Stimulated activated effector memory CD8-positive, alpha-beta T cell treated with anti-CD3 and anti-CD28 coated beads, Interleukin-12 subunit alpha, Interleukin-12 subunit beta, amount 100 ng/mL, for 72 hours (primary cell): ENCODE results near the gene SPATA2L.
"Not testable (repeated sequence)": the region's sequence is repeated elsewhere in the genome, so short reads cannot be mapped to it uniquely, and the experiment has no call there.

Experiments used
- ATAC-seq: fragments of 150-1000 bp; cut with Tn5 transposase; 2 replicates; pipeline ENCODE4 v1.10.0; 2021
- DNase-seq, 2 donors: peaks; one replicate each; pipeline ENCODE4 v3.0.0; 2021 to 2022; ENCODE audit warnings: low spot score in 2 of 2
- H3K27ac Mint-ChIP-seq: one replicate; pipeline ENCODE4 v1.8.0; 2022; ENCODE audit warnings: mild to moderate bottlenecking, mixed read lengths
- H3K36me3 Mint-ChIP-seq: one replicate; pipeline ENCODE4 v1.8.0; 2022; ENCODE audit warnings: mild to moderate bottlenecking, mixed read lengths
- H3K4me1 Mint-ChIP-seq: one replicate; pipeline ENCODE4 v1.8.0; 2022; ENCODE audit warnings: mixed read lengths
- H3K4me3 Mint-ChIP-seq: one replicate; pipeline ENCODE4 v1.8.0; 2022; ENCODE audit warnings: mild to moderate bottlenecking, mixed read lengths
- H3K9me3 Mint-ChIP-seq: one replicate; pipeline ENCODE4 v1.8.0; 2022; ENCODE audit warnings: mixed read lengths

Gene SPATA2L

DNA sequence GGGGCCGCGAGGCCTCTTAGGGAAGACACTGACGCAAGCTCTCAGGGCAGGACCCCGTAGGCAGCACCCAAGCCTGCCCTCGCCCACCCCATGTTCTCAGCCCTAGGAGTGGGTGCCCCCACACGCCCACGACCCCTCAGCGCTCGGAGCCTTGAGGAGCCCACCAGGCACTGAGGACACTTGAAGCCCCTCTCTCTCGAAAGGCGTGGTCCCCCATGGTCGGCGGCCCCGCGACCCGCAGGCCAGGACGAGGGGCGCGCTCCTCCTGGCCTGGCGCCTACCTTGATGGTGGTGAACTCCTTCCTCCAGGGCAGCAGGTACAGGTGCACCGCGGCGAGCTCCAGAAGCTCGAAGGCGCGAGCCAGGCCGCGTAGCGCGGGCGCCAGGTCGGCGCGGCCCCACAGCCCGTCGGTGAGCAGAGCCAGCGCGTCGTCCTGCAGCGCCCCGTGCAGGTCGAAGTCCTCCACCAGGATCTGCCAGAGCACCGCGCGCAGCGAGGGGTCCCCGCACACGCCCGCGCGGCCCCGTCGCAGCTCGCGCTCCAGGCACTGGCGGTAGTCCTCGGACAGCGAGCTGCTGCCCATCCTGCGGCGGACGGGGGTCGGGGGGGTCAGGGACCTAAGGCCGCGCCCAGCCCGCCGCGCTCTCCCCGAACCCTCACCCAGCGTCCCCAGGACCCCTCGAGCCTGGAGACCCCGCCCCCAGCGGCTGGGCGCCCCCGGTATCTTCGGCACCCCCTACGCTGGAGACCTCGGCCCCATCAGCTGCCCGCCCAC, 668 bp downstream of the SPATA2L start:
- ATAC-seq (peak; percentile 58), DNase-seq (peak in 1 of 2 donors; percentile 77)
- H3K4me3 Mint-ChIP-seq: peak overlapping the region; percentile 64
- peak overlapping the region; percentile 54 for H3K27ac Mint-ChIP-seq
- no peaks in the 10 kb centered on the region for H3K9me3 Mint-ChIP-seq
- H3K36me3 Mint-ChIP-seq: peaks cover 16% of the 10 kb centered on the region
- H3K4me1 Mint-ChIP-seq: peaks cover 26% of the 10 kb centered on the region

DNA sequence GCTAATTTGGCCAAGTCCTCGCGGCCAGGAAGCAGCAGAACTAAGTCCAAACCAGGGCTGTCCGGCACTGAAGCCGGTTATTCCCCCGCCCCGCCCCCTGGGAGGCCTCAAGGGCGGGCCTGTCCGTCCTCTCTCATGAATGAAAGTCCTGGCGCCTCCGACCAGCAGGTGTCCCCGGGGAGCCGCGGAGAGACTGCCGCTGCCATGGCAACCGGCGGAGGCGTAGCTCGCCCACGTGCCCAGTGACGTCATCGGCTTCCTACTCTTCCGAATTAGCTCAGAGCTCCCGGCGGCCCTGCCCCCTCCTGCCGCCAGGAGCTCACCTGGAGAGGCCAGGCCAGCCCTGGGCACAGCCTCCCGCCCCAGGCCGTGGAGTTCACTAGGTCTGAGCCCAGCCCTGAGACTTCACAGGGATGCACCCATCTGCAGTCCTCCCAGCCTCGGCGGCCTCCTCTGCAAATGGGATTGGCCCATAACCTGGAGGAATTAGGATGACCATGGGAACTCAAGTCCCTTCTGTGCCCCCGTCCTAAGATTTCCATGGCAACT, 1.3 kb downstream of the SPATA2L start:
- Mint-ChIP-seq H3K4me1 (peaks cover 32% of the 10 kb centered on the region), H3K4me3 (peak overlapping the region; percentile 64), H3K27ac (peak overlapping the region; percentile 54), H3K9me3 (no peaks in the 10 kb centered on the region), H3K36me3 (peaks cover 19% of the 10 kb centered on the region)
- peak; percentile 97 to 98 for DNase-seq
- peak; percentile 52 for ATAC-seq

DNA sequence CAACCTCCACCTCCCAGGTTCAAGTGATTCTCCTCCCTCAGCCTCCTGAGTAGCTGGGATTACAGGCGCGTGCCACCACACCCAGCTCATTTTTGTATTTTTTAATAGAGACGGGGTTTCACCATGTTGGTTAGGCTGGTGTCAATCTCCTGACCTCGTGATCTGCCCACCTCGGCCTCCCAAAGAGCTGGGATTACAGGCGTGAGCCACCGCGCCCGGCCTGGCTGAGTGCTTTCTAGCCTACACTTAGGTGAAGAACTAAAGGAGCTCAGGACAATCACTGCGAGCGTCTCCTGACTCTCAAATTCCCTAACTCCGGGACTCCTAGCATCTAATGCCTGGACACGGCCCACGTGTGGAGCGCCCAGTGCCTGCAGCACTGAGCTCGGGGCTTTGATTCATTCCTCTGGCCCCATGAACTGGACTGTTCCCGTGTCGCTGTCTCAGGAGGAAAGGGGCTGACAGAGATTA, 1.8 kb downstream of the SPATA2L start:
- Mint-ChIP-seq H3K4me3 (peak overlapping the region; percentile 64), H3K27ac (peak overlapping the region; percentile 54), H3K4me1 (peaks cover 33% of the 10 kb centered on the region), H3K36me3 (peaks cover 24% of the 10 kb centered on the region)
- DNase-seq, ATAC-seq, H3K9me3 Mint-ChIP-seq: not testable (repeated sequence)

DNA sequence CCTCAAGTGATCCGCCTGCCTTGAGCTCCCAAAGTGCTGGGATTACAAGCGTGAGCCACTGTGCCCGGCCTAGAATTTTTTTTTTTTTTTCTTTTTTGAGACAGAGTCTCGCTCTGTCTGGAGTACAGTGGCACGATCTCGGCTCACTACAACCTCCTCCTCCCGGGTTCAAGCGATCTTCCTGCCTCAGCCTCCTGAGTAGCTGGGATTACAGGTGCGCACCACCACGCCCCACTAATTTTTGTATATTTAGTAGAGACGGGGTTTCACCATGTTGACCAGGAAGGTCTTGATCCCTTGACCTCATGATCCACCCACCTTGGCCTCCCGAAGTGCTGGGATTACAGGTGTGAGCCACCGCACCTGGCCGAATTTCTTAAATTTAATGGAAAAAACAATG, 2.8 kb downstream of the SPATA2L start:
- H3K9me3 Mint-ChIP-seq, ATAC-seq, DNase-seq, H3K27ac Mint-ChIP-seq, H3K4me3 Mint-ChIP-seq: not testable (repeated sequence)
- peaks cover 34% of the 10 kb centered on the region for H3K4me1 Mint-ChIP-seq
- H3K36me3 Mint-ChIP-seq: peaks cover 27% of the 10 kb centered on the region

DNA sequence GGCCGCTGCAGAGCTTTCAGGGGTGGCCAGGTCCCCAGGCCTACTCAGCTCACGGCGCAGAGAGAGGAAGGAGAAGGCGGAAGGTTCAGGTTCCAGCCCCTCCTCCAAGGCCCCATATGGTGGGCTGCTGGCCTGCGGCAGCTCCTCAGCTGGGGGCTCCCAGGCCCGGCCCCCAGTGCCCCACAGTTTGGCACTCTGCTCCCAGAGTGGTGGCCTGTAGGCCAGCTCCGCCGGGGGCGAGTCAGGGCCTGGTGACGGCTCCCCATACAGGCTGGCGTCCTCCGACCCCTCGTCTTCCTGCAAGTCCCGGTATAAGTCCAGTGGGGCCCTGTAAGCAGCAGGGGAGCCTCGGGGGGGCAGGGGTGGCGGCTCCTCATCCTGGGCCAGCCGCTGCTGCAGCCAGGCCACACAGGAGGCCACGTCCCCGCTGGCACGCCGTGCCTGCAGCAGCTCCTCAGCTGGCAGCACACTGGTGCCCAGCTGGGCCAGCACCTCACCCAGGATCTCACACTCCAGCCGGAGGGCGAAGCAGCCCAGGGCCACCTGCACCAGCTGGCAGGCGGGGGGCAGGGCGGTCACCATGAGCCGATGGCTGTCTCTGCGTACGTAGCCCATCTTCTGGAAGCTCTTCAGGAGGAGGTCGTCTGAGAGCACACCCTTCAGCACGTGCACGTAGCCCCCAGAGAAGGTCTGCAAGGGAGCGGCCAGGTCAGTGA, 3.7 kb downstream of the SPATA2L start:
- Mint-ChIP-seq H3K36me3 (peaks cover 36% of the 10 kb centered on the region), H3K4me3 (no peak overlapping the region), H3K9me3 (no peaks in the 10 kb centered on the region), H3K4me1 (peaks cover 40% of the 10 kb centered on the region), H3K27ac (no peak overlapping the region)
- ATAC-seq: no peak
- DNase-seq: no peak

DNA sequence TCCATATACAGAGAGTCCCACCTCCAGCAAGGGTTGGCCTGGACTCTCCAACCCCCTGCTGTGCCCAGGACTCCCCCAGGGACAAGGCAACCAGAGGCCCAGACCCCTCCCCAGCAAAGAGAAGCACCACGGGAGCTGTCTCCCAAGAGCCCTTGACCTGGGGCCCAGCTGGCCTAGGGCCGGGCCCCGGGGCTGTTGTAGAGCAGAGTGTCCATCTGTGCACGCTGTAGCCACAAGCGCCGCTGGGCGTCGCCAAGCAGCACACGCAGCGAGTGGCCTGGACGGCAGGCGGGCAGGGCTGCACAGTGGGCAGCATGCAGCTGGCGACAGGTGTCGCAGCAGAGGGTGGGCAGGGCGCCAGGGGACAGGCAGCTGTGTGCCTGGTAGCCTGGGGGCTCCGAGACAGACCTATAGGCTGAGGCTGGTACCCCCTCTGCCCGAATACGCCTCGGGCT, 4.3 kb downstream of the SPATA2L start:
- H3K4me1 Mint-ChIP-seq: peaks cover 35% of the 10 kb centered on the region
- ATAC-seq (no peak), DNase-seq (no peak)
- no peak overlapping the region for H3K4me3 Mint-ChIP-seq
- H3K36me3 Mint-ChIP-seq: peaks cover 42% of the 10 kb centered on the region
- peak overlapping the region; percentile 40 for H3K27ac Mint-ChIP-seq
- no peaks in the 10 kb centered on the region for H3K9me3 Mint-ChIP-seq

DNA sequence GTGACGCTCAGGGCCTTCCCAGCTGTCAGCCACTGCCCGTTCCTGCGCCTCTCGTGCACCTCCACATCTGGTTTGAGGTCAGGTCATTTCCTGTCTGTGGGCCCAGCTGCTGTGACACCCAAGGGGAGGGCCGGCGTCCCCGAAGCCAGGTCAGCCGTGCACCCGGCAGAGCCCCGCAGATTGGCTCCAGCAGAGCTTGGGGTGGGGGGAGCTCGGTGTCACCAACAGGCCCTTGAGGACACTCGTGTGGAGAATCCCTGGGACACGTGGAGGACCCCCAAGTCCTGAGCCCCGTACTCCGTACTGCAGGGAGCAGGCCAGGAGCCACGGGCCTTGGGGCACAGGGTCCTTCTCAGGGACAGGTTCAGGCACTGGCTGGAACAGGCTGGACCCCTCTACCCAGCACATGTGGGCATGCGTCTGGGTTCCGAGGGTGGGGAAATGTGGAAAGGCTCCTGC, 4.8 kb downstream of the SPATA2L start:
- no peak overlapping the region for H3K4me3 Mint-ChIP-seq
- H3K27ac Mint-ChIP-seq: peak overlapping the region; percentile 40
- ATAC-seq (peak; percentile 48), DNase-seq (no peak)
- peaks cover 46% of the 10 kb centered on the region for H3K36me3 Mint-ChIP-seq
- no peaks in the 10 kb centered on the region for H3K9me3 Mint-ChIP-seq
- peaks cover 35% of the 10 kb centered on the region for H3K4me1 Mint-ChIP-seq

DNA sequence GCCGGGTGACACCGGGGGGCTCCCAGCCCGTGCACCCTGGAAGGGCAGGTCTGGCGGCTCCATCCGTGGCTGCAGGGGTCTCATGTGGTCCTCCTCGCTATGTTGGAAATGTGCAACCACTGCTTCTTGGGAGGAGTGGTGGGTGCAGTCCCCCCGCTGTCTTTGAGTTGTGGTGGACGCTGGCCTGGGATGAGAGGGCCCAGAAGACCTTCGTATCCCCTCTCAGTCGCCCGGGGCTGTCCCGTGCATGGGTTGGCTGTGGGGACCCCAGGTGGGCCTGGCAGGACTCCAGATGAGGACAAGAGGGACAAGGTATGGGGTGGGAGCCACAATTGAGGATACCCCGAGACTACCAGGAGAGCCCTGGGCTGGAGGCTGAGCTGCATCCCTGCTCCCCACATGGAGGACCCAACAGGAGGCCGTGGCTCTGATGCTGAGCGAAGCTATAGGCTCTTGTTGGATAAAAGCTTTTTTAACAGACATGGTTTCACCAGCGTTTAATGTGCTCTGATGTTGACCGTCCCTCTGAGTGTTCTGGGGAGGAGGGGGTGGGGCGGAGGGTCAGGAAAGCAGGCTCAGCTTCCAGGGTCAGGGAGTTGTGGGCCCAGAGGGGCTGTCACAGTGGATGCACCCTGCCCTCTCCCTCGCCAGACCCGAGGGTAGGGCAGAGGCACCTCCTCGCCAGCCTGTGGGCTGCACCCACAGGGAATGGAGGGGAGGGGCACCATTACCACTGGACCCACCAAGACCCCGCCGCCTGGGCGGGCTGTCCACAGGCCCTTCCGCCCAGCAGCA, 5.4 kb downstream of the SPATA2L start:
- H3K36me3 Mint-ChIP-seq: peaks cover 53% of the 10 kb centered on the region
- H3K4me1 Mint-ChIP-seq: peaks cover 35% of the 10 kb centered on the region
- no peaks in the 10 kb centered on the region for H3K9me3 Mint-ChIP-seq
- ATAC-seq: no peak
- H3K4me3 Mint-ChIP-seq: no peak overlapping the region
- no peak for DNase-seq
- H3K27ac Mint-ChIP-seq: peak overlapping the region; percentile 40

DNA sequence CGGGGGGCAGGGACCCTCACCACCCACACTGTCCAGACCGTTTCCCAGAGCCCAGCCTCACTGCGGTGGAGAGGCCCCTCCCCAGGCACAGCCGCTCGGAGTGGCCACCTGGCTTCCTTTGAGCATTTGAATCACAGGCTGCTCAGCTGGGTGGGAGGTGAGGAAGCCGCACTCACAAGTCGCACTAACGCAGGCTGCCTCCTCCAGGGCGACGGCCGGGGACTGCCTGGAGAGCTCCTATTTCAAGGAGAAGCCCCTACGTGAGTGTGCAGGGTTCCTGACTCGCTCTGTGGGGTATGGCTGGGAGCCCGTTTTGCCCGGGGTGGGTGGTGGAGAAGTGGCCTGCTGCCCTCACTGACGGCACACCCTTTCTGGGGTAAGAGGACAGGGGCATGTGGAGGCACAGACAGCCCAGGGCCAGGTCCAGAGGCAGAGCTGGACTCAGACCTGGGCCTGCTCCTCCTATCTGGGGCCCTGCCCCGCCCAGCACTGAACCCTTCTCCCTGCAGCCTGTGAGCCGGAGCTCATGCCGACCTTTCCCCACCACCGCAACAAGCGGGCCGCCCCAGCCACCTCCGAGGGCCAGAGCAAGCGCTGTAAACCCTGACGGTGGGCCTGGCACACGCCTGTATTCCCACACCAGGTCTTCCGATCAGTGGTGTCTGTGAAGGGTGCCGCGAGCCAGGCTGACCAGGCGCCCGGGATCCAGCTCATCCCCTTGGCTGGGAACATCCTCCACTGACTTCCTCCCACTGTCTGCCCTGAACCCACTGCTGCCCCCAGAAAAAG, 6.2 kb downstream of the SPATA2L start:
- Mint-ChIP-seq H3K9me3 (no peaks in the 10 kb centered on the region), H3K36me3 (peaks cover 58% of the 10 kb centered on the region), H3K4me1 (peaks cover 37% of the 10 kb centered on the region), H3K4me3 (no peak overlapping the region), H3K27ac (peak overlapping the region; percentile 40)
- DNase-seq (no peak), ATAC-seq (no peak)

DNA sequence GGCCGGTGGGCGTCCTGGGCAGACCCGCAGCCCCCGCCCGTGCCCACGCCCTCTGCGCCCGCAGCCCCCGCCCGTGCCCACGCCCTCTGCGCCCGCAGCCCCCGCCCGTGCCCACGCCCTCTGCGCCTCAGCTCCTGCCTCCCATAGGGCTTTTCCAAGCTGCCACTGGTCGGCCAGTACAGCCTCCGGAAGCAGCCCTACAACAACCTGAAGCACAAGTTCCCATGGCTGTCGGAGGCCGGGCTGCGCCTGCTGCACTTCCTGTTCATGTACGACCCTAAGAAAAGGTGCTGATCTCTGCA, 6.8 kb downstream of the SPATA2L start:
- H3K36me3 Mint-ChIP-seq: peaks cover 58% of the 10 kb centered on the region
- H3K9me3 Mint-ChIP-seq, ATAC-seq, H3K4me3 Mint-ChIP-seq, DNase-seq: not testable (repeated sequence)
- peak overlapping the region; percentile 40 for H3K27ac Mint-ChIP-seq
- H3K4me1 Mint-ChIP-seq: peaks cover 35% of the 10 kb centered on the region

DNA sequence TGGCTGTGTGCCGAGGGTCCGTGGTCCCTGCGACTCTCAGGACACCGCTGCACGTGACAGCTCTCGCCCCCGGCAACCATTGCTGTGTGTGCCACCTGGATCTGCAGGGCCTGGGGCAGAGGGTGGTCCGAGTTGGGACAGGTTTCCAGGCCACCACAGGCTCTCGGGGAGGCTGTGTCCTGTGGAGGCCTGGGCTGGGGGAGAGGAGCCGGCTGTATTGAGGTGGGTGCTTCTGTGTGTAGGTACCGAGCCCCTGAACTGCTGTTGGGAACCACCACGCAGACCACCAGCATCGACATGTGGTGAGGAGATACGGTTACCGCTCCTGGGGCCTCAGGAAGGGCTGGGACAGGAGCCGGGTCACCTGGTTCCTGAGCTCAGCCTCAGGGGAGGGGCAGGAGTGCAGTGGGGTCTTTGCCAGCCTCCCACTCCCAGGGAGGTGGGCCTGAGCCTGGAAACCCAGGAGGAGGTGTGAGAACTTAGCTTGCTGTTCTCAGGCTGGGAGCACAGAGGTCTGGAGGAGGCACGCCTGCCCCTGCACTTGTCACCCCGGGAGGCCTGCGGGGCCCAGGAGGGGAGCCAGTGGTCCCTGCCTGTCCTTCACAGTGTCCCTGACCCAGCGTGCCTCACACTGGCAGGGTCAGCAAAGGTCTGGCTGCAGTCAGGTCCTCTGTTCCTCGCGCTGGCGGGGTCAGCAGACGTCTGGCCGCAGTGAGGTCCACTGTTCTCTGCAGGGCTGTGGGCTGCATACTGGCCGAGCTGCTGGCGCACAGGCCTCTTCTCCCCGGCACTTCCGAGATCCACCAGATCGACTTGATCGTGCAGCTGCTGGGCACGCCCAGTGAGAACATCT, 7.3 kb downstream of the SPATA2L start:
- DNase-seq: no peak
- no peak for ATAC-seq
- Mint-ChIP-seq H3K4me1 (peaks cover 35% of the 10 kb centered on the region), H3K27ac (no peak overlapping the region), H3K4me3 (no peak overlapping the region), H3K9me3 (no peaks in the 10 kb centered on the region), H3K36me3 (peaks cover 56% of the 10 kb centered on the region)

DNA sequence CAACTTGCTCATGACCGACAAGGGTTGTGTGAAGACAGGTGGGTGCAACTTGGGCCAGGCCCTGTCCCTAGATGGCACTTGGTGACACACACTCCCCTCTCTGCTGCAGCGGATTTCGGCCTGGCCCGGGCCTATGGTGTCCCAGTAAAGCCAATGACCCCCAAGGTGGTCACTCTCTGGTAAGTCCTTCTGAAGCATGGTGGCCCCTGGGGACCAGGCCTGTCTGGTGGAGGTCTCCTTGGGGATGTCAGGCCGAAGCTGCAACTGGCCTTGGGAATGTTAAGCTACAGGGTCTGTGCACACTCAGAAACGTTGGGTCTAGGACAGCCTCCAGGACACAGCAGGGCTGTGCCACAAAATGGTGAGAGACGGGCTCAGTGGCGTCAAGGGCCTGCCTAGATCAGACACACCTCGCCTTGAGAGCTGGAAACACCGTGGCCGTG, 8.2 kb downstream of the SPATA2L start:
- Mint-ChIP-seq H3K9me3 (no peaks in the 10 kb centered on the region), H3K36me3 (peaks cover 53% of the 10 kb centered on the region), H3K4me3 (no peak overlapping the region), H3K4me1 (peaks cover 35% of the 10 kb centered on the region), H3K27ac (no peak overlapping the region)
- DNase-seq: no peak
- ATAC-seq: no peak

DNA sequence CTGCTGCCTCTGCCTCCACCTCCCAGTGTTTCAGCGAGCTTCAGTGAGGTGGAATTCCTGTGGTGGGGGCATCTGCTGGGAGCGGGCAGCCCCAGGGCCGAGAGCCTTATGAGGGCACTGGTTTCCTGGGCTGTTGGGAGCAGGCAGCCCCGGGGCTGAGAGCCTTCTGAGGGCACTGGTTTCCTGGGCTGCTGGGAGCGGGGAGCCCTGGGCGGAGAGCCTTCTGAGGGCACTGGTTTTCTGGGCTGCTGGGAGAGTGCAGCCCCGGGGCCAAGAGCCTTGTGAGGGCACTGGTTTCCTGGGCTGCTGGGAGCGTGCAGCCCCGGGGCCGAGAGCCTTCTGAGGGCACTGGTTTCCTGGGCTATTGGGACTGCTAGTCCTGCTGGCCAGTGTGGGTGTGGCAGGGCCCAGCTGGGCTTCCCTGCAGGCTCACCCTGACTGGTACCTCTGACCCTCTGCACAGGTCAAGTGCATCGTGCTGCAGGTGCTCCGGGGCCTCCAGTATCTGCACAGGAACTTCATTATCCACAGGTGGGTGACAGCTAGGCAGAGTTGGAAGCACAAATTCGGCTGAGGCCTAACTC, 9.4 kb downstream of the SPATA2L start:
- DNase-seq (no peak), ATAC-seq (no peak)
- Mint-ChIP-seq H3K36me3 (peaks cover 63% of the 10 kb centered on the region), H3K27ac (no peak overlapping the region), H3K4me1 (peaks cover 46% of the 10 kb centered on the region), H3K9me3 (no peaks in the 10 kb centered on the region), H3K4me3 (no peak overlapping the region)
